BLaER1 treated with 17β-estradiol and CSF1 and Interleukin-3, amounts not matched to agents 10 nM and 100 nM (cell line): ENCODE measurements around the gene RFC2.
"Not testable (repeated sequence)": the region's sequence is repeated elsewhere in the genome, so short reads cannot be mapped to it uniquely, and the experiment has no call there.

ENCODE experiments used
- H3K27ac ChIP-seq, 11 experiments: shearing (Covaris generic); formaldehyde crosslinking; 2 replicates each; pipeline ENCODE4 v1.8.1; 2022
- H3K27me3 ChIP-seq, 11 experiments: shearing (Covaris generic); formaldehyde crosslinking; 2 replicates each; pipeline ENCODE4 v1.8.1; 2022
- H3K36me3 ChIP-seq, 11 experiments: shearing (Covaris generic); formaldehyde crosslinking; 2 replicates each; pipeline ENCODE4 v1.8.1; 2022
- H3K4me1 ChIP-seq, 10 experiments: shearing (Covaris generic); formaldehyde crosslinking; 2 replicates each; pipeline ENCODE4 v1.8.1; 2022
- H3K4me2 ChIP-seq, 11 experiments: shearing (Covaris generic); formaldehyde crosslinking; 2 replicates each; pipeline ENCODE4 v1.8.1; 2022
- H3K4me3 ChIP-seq, 10 experiments: shearing (Covaris generic); formaldehyde crosslinking; 2 replicates each; pipeline ENCODE4 v1.8.1; 2022
- H3K9ac ChIP-seq, 11 experiments: shearing (Covaris generic); formaldehyde crosslinking; 2 replicates each; pipeline ENCODE4 v1.8.1; 2022
- H3K9me3 ChIP-seq, 11 experiments: shearing (Covaris generic); formaldehyde crosslinking; replicated peaks in 1 of 11; 2 replicates each; pipeline ENCODE4 v1.8.1; 2022
- H4K20me1 ChIP-seq, 11 experiments: shearing (Covaris generic); formaldehyde crosslinking; 2 replicates each; pipeline ENCODE4 v1.8.1; 2022
- Cebpa-rat ChIP-seq, 11 experiments: shearing (Covaris generic); IDR thresholded peaks; 2 replicates each; pipeline ENCODE4 v1.8.1; 2022

Gene RFC2

GRCh38 chr7:74215921-74216320 is 38.3 kb downstream of the RFC2 start:
- Histone ChIP-seq H3K27me3 (no peaks in the 10 kb centered on the region), H3K4me3 (peak overlapping the region in 8 of 10 experiments; percentile 39 to 63 (median 47); a peak in 16 of 20 replicates), H3K36me3 (peaks cover 31 to 79% (median 62%) of the 10 kb centered on the region in 11 experiments), H3K4me2 (peak overlapping the region; percentile 77 to 100 (median 92)), H3K9ac (peak overlapping the region; percentile 36 to 87 (median 82); a peak in 20 of 22 replicates), H3K4me1 (peaks cover 82 to 88% (median 85%) of the 10 kb centered on the region in 10 experiments), H3K27ac (peak overlapping the region in 10 of 11 experiments; percentile 46 to 99 (median 97); a peak in 20 of 22 replicates), H3K9me3 (peaks cover 0 to 8% (median 3%) of the 10 kb centered on the region in 11 experiments; a peak in 7 of 22 replicates), H4K20me1 (peaks cover 0 to 34% (median 0%) of the 10 kb centered on the region in 11 experiments; a peak in 6 of 22 replicates)
- no peak for TF ChIP-seq Cebpa-rat (IDR thresholded peaks at IDR 0.05)

- Histone ChIP-seq H3K27ac (peak overlapping the region in 10 of 11 experiments; percentile 46 to 99 (median 97); a peak in 19 of 22 replicates), H3K27me3 (no peaks in the 10 kb centered on the region), H3K9ac (peak overlapping the region; percentile 36 to 87 (median 82); a peak in 19 of 22 replicates), H3K4me1 (peaks cover 74 to 79% (median 76%) of the 10 kb centered on the region in 10 experiments), H3K9me3 (peaks cover 0 to 8% (median 3%) of the 10 kb centered on the region in 11 experiments; a peak in 7 of 22 replicates), H4K20me1 (peaks cover 0 to 34% (median 0%) of the 10 kb centered on the region in 11 experiments; a peak in 6 of 22 replicates), H3K4me3 (peak overlapping the region in 8 of 10 experiments; percentile 39 to 63 (median 47); a peak in 17 of 20 replicates), H3K4me2 (peak overlapping the region; percentile 77 to 100 (median 92)), H3K36me3 (peaks cover 31 to 72% (median 55%) of the 10 kb centered on the region in 11 experiments)
- no peak for TF ChIP-seq Cebpa-rat (IDR thresholded peaks at IDR 0.05)
Measured at GRCh38 chr7:74214816-74215630, 39.2 kb downstream of the RFC2 start.

GRCh38 chr7:74212661-74213060 is 41.5 kb downstream of the RFC2 start:
- H3K4me1 ChIP-seq = peaks cover 66 to 76% (median 70%) of the 10 kb centered on the region in 10 experiments
- peak overlapping the region; percentile 88 to 99 (median 95) for H3K27ac ChIP-seq
- peak overlapping the region; percentile 80 to 99 (median 95) for H3K4me2 ChIP-seq
- no peaks in the 10 kb centered on the region for H3K9me3 ChIP-seq
- H3K27me3 ChIP-seq = no peaks in the 10 kb centered on the region
- peak overlapping the region; percentile 89 to 99 (median 97) for H3K9ac ChIP-seq
- peaks cover 24 to 50% (median 37%) of the 10 kb centered on the region in 11 experiments for H3K36me3 ChIP-seq
- H4K20me1 ChIP-seq = peaks cover 0 to 34% (median 0%) of the 10 kb centered on the region in 11 experiments; a peak in 6 of 22 replicates
- peak overlapping the region; percentile 85 to 96 (median 94) for H3K4me3 ChIP-seq
- no peak for TF ChIP-seq Cebpa-rat (IDR thresholded peaks at IDR 0.05)

GRCh38 chr7:74208241-74208640 is 46.0 kb downstream of the RFC2 start:
- peaks cover 58 to 79% (median 71%) of the 10 kb centered on the region in 10 experiments for H3K4me1 ChIP-seq
- not testable (repeated sequence) for H3K27me3 ChIP-seq, H4K20me1 ChIP-seq, H3K9me3 ChIP-seq, H3K4me3 ChIP-seq
- H3K9ac ChIP-seq = peak overlapping the region in 6 of 11 experiments; percentile 95 to 99 (median 98); a peak in 5 of 22 replicates
- H3K4me2 ChIP-seq = peak overlapping the region; percentile 80 to 99 (median 92); a peak in 18 of 22 replicates
- peaks cover 0 to 17% (median 13%) of the 10 kb centered on the region in 11 experiments; a peak in 9 of 22 replicates for H3K36me3 ChIP-seq
- H3K27ac ChIP-seq = peak overlapping the region in 8 of 11 experiments; percentile 93 to 99 (median 98); a peak in 16 of 22 replicates

- H3K27ac ChIP-seq = peak overlapping the region in 5 of 11 experiments; percentile 18 to 98 (median 48); a peak in 7 of 22 replicates
- no peaks in the 10 kb centered on the region for H3K27me3 ChIP-seq
- peaks cover 58 to 79% (median 71%) of the 10 kb centered on the region in 10 experiments for H3K4me1 ChIP-seq
- TF ChIP-seq Cebpa-rat (IDR thresholded peaks at IDR 0.05) = no peak
- peaks cover 0 to 4% (median 0%) of the 10 kb centered on the region in 11 experiments; a peak in 3 of 22 replicates for H4K20me1 ChIP-seq
- peak overlapping the region in 10 of 11 experiments; percentile 4 to 68 (median 42); a peak in 18 of 22 replicates for H3K4me2 ChIP-seq
- H3K9ac ChIP-seq = peak overlapping the region in 4 of 11 experiments; percentile 11 to 26 (median 19); a peak in 2 of 22 replicates
- no peak overlapping the region for H3K4me3 ChIP-seq
- peaks cover 0 to 11% (median 8%) of the 10 kb centered on the region in 11 experiments; a peak in 8 of 22 replicates for H3K36me3 ChIP-seq
- H3K9me3 ChIP-seq = no peaks in the 10 kb centered on the region
Measured at GRCh38 chr7:74207586-74207985, 46.6 kb downstream of the RFC2 start.

GRCh38 chr7:74206589-74207120 is 47.5 kb downstream of the RFC2 start:
- H3K36me3 ChIP-seq = 0 out of 22 replicates have a peak, but pooled peaks cover 0 to 2% (median 0%) of the 10 kb centered on the region in 11 experiments
- H3K4me1 ChIP-seq = peaks cover 52 to 75% (median 65%) of the 10 kb centered on the region in 10 experiments
- peak overlapping the region in 6 of 11 experiments; percentile 7 to 47 (median 36); a peak in 5 of 22 replicates for H3K27ac ChIP-seq
- 0 out of 20 replicates have a peak overlapping the region, but pooled peaks of 1 of the 10 experiments have one; percentile 5 for H3K4me3 ChIP-seq
- no peak for TF ChIP-seq Cebpa-rat (IDR thresholded peaks at IDR 0.05)
- H3K4me2 ChIP-seq = peak overlapping the region; percentile 4 to 77 (median 43); a peak in 21 of 22 replicates
- no peaks in the 10 kb centered on the region for H3K9me3 ChIP-seq
- H3K9ac ChIP-seq = peak overlapping the region in 6 of 11 experiments; percentile 2 to 44 (median 31); a peak in 8 of 22 replicates
- peaks cover 0 to 8% (median 0%) of the 10 kb centered on the region in 11 experiments; a peak in 2 of 22 replicates for H4K20me1 ChIP-seq
- H3K27me3 ChIP-seq = no peaks in the 10 kb centered on the region

DNA sequence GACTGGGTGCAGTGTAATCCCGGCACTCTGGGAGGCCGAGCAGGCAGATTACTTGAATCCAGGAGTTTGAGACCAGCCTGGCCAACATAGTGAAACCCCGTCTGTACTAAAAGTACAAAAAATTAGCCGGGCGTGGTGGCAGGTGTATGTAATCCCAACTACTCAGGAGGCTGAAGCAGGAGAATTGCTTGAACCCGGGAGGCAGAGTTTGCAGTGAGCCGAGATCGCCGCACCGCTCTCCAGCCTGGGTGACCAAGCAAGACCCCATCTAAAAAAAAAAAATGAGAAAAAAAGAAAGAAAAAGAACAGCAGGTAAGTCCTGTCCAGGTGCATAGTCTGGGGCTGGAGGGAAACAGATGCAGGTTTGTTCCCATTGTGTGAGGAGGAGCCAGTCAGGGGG is 48.1 kb downstream of the RFC2 start:
- Histone ChIP-seq H3K4me1 (peaks cover 51 to 70% (median 64%) of the 10 kb centered on the region in 10 experiments), H3K4me2 (peak overlapping the region; percentile 4 to 77 (median 43); a peak in 18 of 22 replicates), H3K9ac (peak overlapping the region in 1 of 11 experiments; percentile 31; a peak in 2 of 22 replicates)
- not testable (repeated sequence) for H3K27me3 ChIP-seq, H3K36me3 ChIP-seq, H3K27ac ChIP-seq, H4K20me1 ChIP-seq, H3K9me3 ChIP-seq, H3K4me3 ChIP-seq

DNA sequence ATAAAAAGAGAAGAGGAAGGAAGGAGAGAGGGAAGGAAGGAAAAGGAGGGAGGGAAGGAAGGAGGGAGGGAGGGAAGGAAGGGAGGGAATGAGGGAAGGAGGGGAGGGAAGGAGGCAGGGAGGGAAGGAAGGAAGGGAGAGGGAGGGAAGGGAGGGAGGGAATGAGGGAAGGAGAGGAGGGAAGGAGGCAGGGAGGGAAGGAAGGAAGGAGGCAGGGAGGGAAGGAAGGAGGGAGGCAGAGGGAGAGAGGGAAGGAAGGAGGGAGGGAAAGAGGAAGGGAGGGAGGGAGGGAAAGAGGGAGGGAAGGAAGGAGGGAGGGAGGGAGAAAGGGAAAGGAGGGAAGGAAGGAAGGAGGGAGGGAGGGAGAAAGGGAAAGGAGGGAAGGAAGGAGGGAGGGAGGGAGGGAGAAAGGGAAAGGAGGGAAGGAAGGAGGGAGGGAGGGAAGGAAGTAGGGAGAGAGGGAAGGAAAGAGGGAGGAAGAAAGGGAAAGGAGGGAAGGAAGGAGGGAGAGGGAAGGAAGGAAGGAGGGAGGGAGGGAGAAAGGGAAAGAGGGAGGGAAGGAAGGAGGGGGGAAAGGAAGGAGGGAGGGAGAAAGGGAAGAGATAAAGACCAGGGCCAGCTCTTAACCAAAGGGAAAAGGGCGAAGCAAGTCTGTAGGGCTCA is 50.1 kb downstream of the RFC2 start:
- no peak overlapping the region for H3K9ac ChIP-seq
- H4K20me1 ChIP-seq = peaks cover 0 to 23% (median 6%) of the 10 kb centered on the region in 11 experiments; a peak in 6 of 22 replicates
- peak overlapping the region in 1 of 11 experiments; percentile 23; a peak in 2 of 22 replicates for H3K27ac ChIP-seq
- H3K36me3 ChIP-seq = peaks cover 0 to 4% (median 0%) of the 10 kb centered on the region in 11 experiments; a peak in 2 of 22 replicates
- peaks cover 46 to 64% (median 58%) of the 10 kb centered on the region in 10 experiments for H3K4me1 ChIP-seq
- no peaks in the 10 kb centered on the region for H3K9me3 ChIP-seq
- no peak for TF ChIP-seq Cebpa-rat (IDR thresholded peaks at IDR 0.05)
- H3K4me3 ChIP-seq = no peak overlapping the region
- H3K4me2 ChIP-seq = peak overlapping the region; percentile 41 to 91 (median 56)
- no peaks in the 10 kb centered on the region for H3K27me3 ChIP-seq
